Measurements from ENCODE around the gene TTLL7.

GRCh38 chr1:83959824-83960498, 39.0 kb downstream of the TTLL7 start:
- TF ChIP-seq CTCF (IDR thresholded peaks at IDR 0.05) (no peak), POLR2A (IDR thresholded peaks at IDR 0.05) (no peak)

All from prostate gland (tissue), 2 donors.